GM18519 (cell line): Measurements from ENCODE around the gene ACOXL.

Experiments used
- ATAC-seq: cut with Tn5 transposase; IDR thresholded peaks from one replicate; pipeline ENCODE4 v1.9.1; 2021; ENCODE audit warnings: mild to moderate bottlenecking, moderate library complexity; ENCODE audit not compliant: unreplicated experiment, low FRiP score

The ACOXL gene

GRCh38 chr2:111167863-111168162 is 435.4 kb downstream of the ACOXL start:
- ATAC-seq: no peak
